H9 (cell line): ENCODE measurements around the gene ALDH6A1. TPM values are rescaled to one million over a fixed set of nuclear protein-coding genes. Genes with fewer than 3 reads are reported as not detected.
A peak's percentile ranks its signal among the peaks of the same experiment; 100 is the strongest.

Experiments used
- DNase-seq: peaks from one replicate; pipeline ENCODE4 v3.0.0-alpha.2; 2017
- H2AFZ ChIP-seq: one replicate; pipeline ENCODE4 v1.6.1; 2013; ENCODE audit warnings: mild to moderate bottlenecking, low read length, control low read depth, moderate library complexity
- H2AK5ac ChIP-seq: 2 replicates; pipeline ENCODE4 v1.6.1; 2013; ENCODE audit warnings: low read length, control low read depth, mixed read lengths; ENCODE audit not compliant: insufficient read length
- H2BK120ac ChIP-seq: one replicate; pipeline ENCODE4 v1.6.1; 2013; ENCODE audit warnings: low read depth, mild to moderate bottlenecking, low read length, control low read depth, inconsistent platforms; ENCODE audit not compliant: poor library complexity, severe bottlenecking
- H2BK12ac ChIP-seq: 2 replicates; pipeline ENCODE4 v1.6.1; 2013; ENCODE audit warnings: low read length, control low read depth, mixed read lengths, low read depth; ENCODE audit not compliant: insufficient read length
- H2BK15ac ChIP-seq: 2 replicates; pipeline ENCODE4 v1.6.1; 2013; ENCODE audit warnings: low read depth, low read length, control low read depth
- H2BK20ac ChIP-seq: one replicate; pipeline ENCODE4 v1.6.1; 2013; ENCODE audit warnings: low read depth, mild to moderate bottlenecking, low read length, control low read depth, inconsistent platforms; ENCODE audit not compliant: poor library complexity, severe bottlenecking
- H2BK5ac ChIP-seq: 2 replicates; pipeline ENCODE4 v1.6.1; 2013; ENCODE audit warnings: low read length, control low read depth, mixed read lengths; ENCODE audit not compliant: insufficient read length
- H3K14ac ChIP-seq: 2 replicates; pipeline ENCODE4 v1.6.1; 2013; ENCODE audit warnings: low read length, control low read depth; ENCODE audit not compliant: insufficient read depth
- H3K18ac ChIP-seq: 2 replicates; pipeline ENCODE4 v1.6.1; 2013; ENCODE audit warnings: low read depth, mild to moderate bottlenecking, mixed read lengths, low read length, control low read depth; ENCODE audit not compliant: insufficient read length
- H3K23ac ChIP-seq: 2 replicates; pipeline ENCODE4 v1.6.1; 2013; ENCODE audit warnings: low read length, control low read depth, mixed read lengths, low read depth; ENCODE audit not compliant: insufficient read length
- H3K23me2 ChIP-seq: 2 replicates; pipeline ENCODE4 v1.6.1; 2013; ENCODE audit warnings: low read depth, mild to moderate bottlenecking, mixed read lengths, low read length, control low read depth; ENCODE audit not compliant: insufficient read length, poor library complexity, severe bottlenecking
- H3K27ac ChIP-seq: 2 replicates; pipeline ENCODE4 v1.5.1; 2013; ENCODE audit warnings: low read length, control low read depth, mixed read lengths, low read depth; ENCODE audit not compliant: insufficient read length
- H3K27me3 ChIP-seq: 2 replicates; pipeline ENCODE4 v1.6.1; 2013; ENCODE audit warnings: low read length, control low read depth, inconsistent platforms; ENCODE audit not compliant: insufficient read depth
- H3K4ac ChIP-seq: 2 replicates; pipeline ENCODE4 v1.6.1; 2013; ENCODE audit warnings: low read depth, mild to moderate bottlenecking, control low read depth, inconsistent platforms, low read length, moderate library complexity
- H3K4me1 ChIP-seq: 2 replicates; pipeline ENCODE4 v1.6.1; 2013; ENCODE audit warnings: low read length, control low read depth, inconsistent platforms; ENCODE audit not compliant: insufficient read depth
- H3K4me2 ChIP-seq: 2 replicates; pipeline ENCODE4 v1.6.1; 2013; ENCODE audit warnings: low read length, control low read depth, mixed read lengths; ENCODE audit not compliant: insufficient read length, insufficient read depth
- H3K56ac ChIP-seq: 2 replicates; pipeline ENCODE4 v1.6.1; 2013; ENCODE audit warnings: low read depth, mild to moderate bottlenecking, mixed read lengths, low read length, control low read depth; ENCODE audit not compliant: insufficient read length
- H3K79me1 ChIP-seq: 2 replicates; pipeline ENCODE4 v1.6.1; 2013; ENCODE audit warnings: low read depth, mild to moderate bottlenecking, moderate library complexity, low read length, control low read depth, inconsistent platforms; ENCODE audit not compliant: insufficient read depth, poor library complexity, severe bottlenecking
- H3K79me2 ChIP-seq: 2 replicates; pipeline ENCODE4 v1.6.1; 2013; ENCODE audit warnings: low read length, control low read depth, inconsistent platforms; ENCODE audit not compliant: insufficient read depth
- H3K9ac ChIP-seq: 2 replicates; pipeline ENCODE4 v1.6.1; 2013; ENCODE audit warnings: low read length, control low read depth, mixed read lengths; ENCODE audit not compliant: insufficient read length; ENCODE audit errors: extremely low read depth
- H3K9me3 ChIP-seq: one replicate; pipeline ENCODE4 v1.6.1; 2013; ENCODE audit warnings: low read depth, low read length, inconsistent platforms; ENCODE audit not compliant: control insufficient read depth
- H3T11ph ChIP-seq: one replicate; pipeline ENCODE4 v1.6.1; 2013; ENCODE audit warnings: mild to moderate bottlenecking, low read length, control low read depth, inconsistent platforms
- H4K20me1 ChIP-seq: one replicate; pipeline ENCODE4 v1.6.1; 2013; ENCODE audit not compliant: control insufficient read depth, insufficient read length, insufficient read depth
- H4K5ac ChIP-seq: 2 replicates; pipeline ENCODE4 v1.6.1; 2013; ENCODE audit warnings: low read depth, mild to moderate bottlenecking, mixed read lengths, low read length, control low read depth; ENCODE audit not compliant: insufficient read length
- H4K8ac ChIP-seq: replicated peaks from 2 replicates; pipeline ENCODE4 v1.6.1; 2013; ENCODE audit warnings: low read length, control low read depth, mixed read lengths, low read depth; ENCODE audit not compliant: insufficient read length
- H4K91ac ChIP-seq: 2 replicates; pipeline ENCODE4 v1.6.1; 2013; ENCODE audit warnings: low read depth, mild to moderate bottlenecking, moderate library complexity, mixed read lengths, low read length, control low read depth; ENCODE audit not compliant: insufficient read length
- H3K27ac Mint-ChIP-seq, 3 experiments: 2 replicates in 2 of 3; 3 replicates in 1 of 3; pipeline ENCODE4 v1.8.0; 2020 to 2021; ENCODE audit warnings: mixed read lengths in 3 of 3, mild to moderate bottlenecking in 1 of 3, moderate library complexity in 1 of 3
- H3K27me3 Mint-ChIP-seq: 2 replicates; pipeline ENCODE4 v1.8.0; 2021; ENCODE audit warnings: low read depth, mild to moderate bottlenecking, moderate library complexity, mixed read lengths
- H3K36me3 Mint-ChIP-seq, 3 experiments: 2 replicates in 2 of 3; 3 replicates in 1 of 3; pipeline ENCODE4 v1.8.0; 2020 to 2021; ENCODE audit warnings: low read depth in 3 of 3, mixed read lengths in 3 of 3; ENCODE audit not compliant: insufficient read depth in 1 of 3
- H3K4me1 Mint-ChIP-seq, 2 experiments: 2 replicates each; pipeline ENCODE4 v1.8.0; 2020; ENCODE audit warnings: mixed read lengths in 2 of 2
- H3K4me3 Mint-ChIP-seq, 2 experiments: 2 replicates in 1 of 2; 3 replicates in 1 of 2; pipeline ENCODE4 v1.8.0; 2020 to 2021; ENCODE audit warnings: mild to moderate bottlenecking in 2 of 2, mixed read lengths in 2 of 2, moderate library complexity in 1 of 2
- H3K9me3 Mint-ChIP-seq, 2 experiments: 2 replicates in 1 of 2; 3 replicates in 1 of 2; pipeline ENCODE4 v1.8.0; 2020; ENCODE audit warnings: mild to moderate bottlenecking in 2 of 2, mixed read lengths in 2 of 2, moderate library complexity in 1 of 2
- CTCF ChIP-seq: fragments of 200-600 bp; sonication (generic); conservative IDR thresholded peaks from 3 replicates; pipeline ENCODE4 v1.8.0; 2021; ENCODE audit warnings: antibody characterized with exemption, mild to moderate bottlenecking
- WGBS: extraction: QIAGEN DNeasy Blood & Tissue Kit; methylation state at CpG from one replicate; pipeline ENCODE4 v1.1.7; 2013; ENCODE audit warnings: missing lambda C conversion rate, low lambda C conversion rate, mixed read lengths; ENCODE audit not compliant: insufficient read length; ENCODE audit errors: extremely low coverage; 5-methylcytosine and 5-hydroxymethylcytosine counted together
- total RNA-seq: library from RNA; stranded (reverse); gene quantifications from 2 replicates; pipeline ENCODE4 v1.2.1, GENCODE V29; 2021

The ALDH6A1 gene
- total RNA-seq, 1 experiment from 2014 or later, result 37.8 TPM

DNA sequence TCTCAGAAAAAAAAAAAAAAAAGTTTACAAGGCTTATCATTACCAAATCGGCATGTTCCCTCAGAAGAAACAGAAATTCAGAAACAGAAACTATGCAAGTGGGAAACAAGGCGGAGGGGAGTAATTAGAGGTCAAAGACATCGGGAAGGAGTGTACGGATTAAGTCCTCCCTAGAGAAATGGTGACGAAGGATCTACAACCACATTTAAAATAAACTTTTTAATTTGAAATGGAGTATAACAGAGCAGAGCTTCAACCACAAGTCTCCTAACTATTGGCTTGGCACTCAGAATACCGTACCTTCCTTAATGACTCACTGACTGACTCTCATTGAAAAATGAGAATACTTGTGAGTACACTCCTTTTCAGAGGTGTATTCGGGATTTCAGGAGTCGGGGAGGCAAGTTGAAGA lies 66.1 kb downstream of the ALDH6A1 start:
- no peak overlapping the region for H3K4ac ChIP-seq
- no peaks in the 10 kb centered on the region for H3K27me3 ChIP-seq
- no peak overlapping the region for H2AFZ ChIP-seq
- Mint-ChIP-seq H3K4me1 (peaks cover 10 to 12% of the 10 kb centered on the region in 2 experiments), H3K27ac (0 out of 7 replicates have a peak overlapping the region, but pooled peaks of 1 of the 3 experiments have one; percentile 91), H3K9me3 (no peaks in the 10 kb centered on the region), H3K27me3 (no peaks in the 10 kb centered on the region; the same call in 1 of the 2 replicates), H3K4me3 (peak overlapping the region; percentile 87 to 94), H3K36me3 (peaks cover 0 to 4% (median 0%) of the 10 kb centered on the region in 3 experiments; a peak in 1 of 7 replicates)
- H2BK20ac ChIP-seq, result no peak overlapping the region
- H2BK5ac ChIP-seq, result no peak overlapping the region
- WGBS, result no CpG with 5 or more reads among the region's 8 CpGs
- no peak for DNase-seq
- H2AK5ac ChIP-seq, result no peak overlapping the region
- H3K56ac ChIP-seq, result no peak overlapping the region
- H3K14ac ChIP-seq, result no peak overlapping the region
- no peaks in the 10 kb centered on the region for H3K4me1 ChIP-seq
- no peaks in the 10 kb centered on the region for H3K9me3 ChIP-seq
- TF ChIP-seq CTCF, result no peak
- H2BK12ac ChIP-seq, result no peak overlapping the region
- no peak overlapping the region for H2BK120ac ChIP-seq
- H3K27ac ChIP-seq, result no peak overlapping the region
- no peaks in the 10 kb centered on the region for H3K79me1 ChIP-seq
- H3K9ac ChIP-seq, result no peak overlapping the region
- peaks cover 11% of the 10 kb centered on the region for H3K23me2 ChIP-seq
- no peak overlapping the region for H4K5ac ChIP-seq
- H3K18ac ChIP-seq, result no peak overlapping the region
- H2BK15ac ChIP-seq, result no peak overlapping the region
- peak overlapping the region; percentile 70 for H3K4me2 ChIP-seq
- H3T11ph ChIP-seq, result no peak overlapping the region
- no peaks in the 10 kb centered on the region for H3K79me2 ChIP-seq
- H3K23ac ChIP-seq, result no peak overlapping the region
- no peaks in the 10 kb centered on the region for H4K20me1 ChIP-seq
- no peak overlapping the region for H4K8ac ChIP-seq
- H4K91ac ChIP-seq, result no peak overlapping the region
